HCT116 (cell line): ENCODE measurements around the gene B4GALT3.

Experiments
- CEBPB ChIP-seq: IDR thresholded peaks from 2 replicates; pipeline ENCODE4 v1.6.1; 2012; ENCODE audit warnings: low read depth
- EGR1 ChIP-seq: IDR thresholded peaks from 2 replicates; pipeline ENCODE4 v1.6.1; 2012; ENCODE audit warnings: low read depth
- RAD21 ChIP-seq: IDR thresholded peaks from 2 replicates; pipeline ENCODE4 v1.6.1; 2012; ENCODE audit warnings: low read depth, mild to moderate bottlenecking

GRCh38 chr1:161176468-161177111, 717 bp downstream of the B4GALT3 start:
- TF ChIP-seq EGR1 = no peak
- no peak for TF ChIP-seq CEBPB
- TF ChIP-seq RAD21 = no peak
